SJSA1 (cell line): ENCODE measurements around the gene ABCD1. TPM values are rescaled to one million over a fixed set of nuclear protein-coding genes. Genes with fewer than 3 reads are reported as not detected.

Source experiments
- DNase-seq, 2 experiments: peaks; one replicate each; pipeline ENCODE4 v3.0.0-alpha.2; 2015 to 2020; ENCODE audit warnings: low spot score in 2 of 2, low read depth in 1 of 2
- H3K27ac ChIP-seq: fragments of 250-450 bp; sonication (Bioruptor Pico); 2 replicates; pipeline ENCODE4 v1.5.1; 2020; ENCODE audit warnings: mild to moderate bottlenecking, moderate library complexity
- H3K27me3 ChIP-seq: fragments of 250-450 bp; sonication (Bioruptor Pico); replicated peaks from 2 replicates; pipeline ENCODE4 v1.5.1; 2020; ENCODE audit warnings: mild to moderate bottlenecking, moderate library complexity
- H3K36me3 ChIP-seq: fragments of 250-450 bp; sonication (Bioruptor Pico); 2 replicates; pipeline ENCODE4 v1.5.1; 2020; ENCODE audit warnings: mild to moderate bottlenecking
- H3K4me1 ChIP-seq: fragments of 250-450 bp; sonication (Bioruptor Pico); replicated peaks from 2 replicates; pipeline ENCODE4 v1.6.1; 2021; ENCODE audit warnings: mild to moderate bottlenecking
- H3K4me3 ChIP-seq: fragments of 250-450 bp; sonication (Bioruptor Pico); 2 replicates; pipeline ENCODE4 v1.5.1; 2020; ENCODE audit warnings: mild to moderate bottlenecking
- H3K9me3 ChIP-seq: fragments of 250-450 bp; sonication (Bioruptor Pico); replicated peaks from 2 replicates; pipeline ENCODE4 v1.5.1; 2020; ENCODE audit warnings: mild to moderate bottlenecking
- total RNA-seq: library from RNA; depleted of rRNA; stranded (reverse); fragments of >200 nt; shearing (Covaris generic); gene quantifications from 2 replicates; pipeline ENCODE4 v1.2.3, GENCODE V29; 2014

ABCD1 gene
- total RNA-seq, 1 experiment from 2014 or later: 10.3 TPM

DNA sequence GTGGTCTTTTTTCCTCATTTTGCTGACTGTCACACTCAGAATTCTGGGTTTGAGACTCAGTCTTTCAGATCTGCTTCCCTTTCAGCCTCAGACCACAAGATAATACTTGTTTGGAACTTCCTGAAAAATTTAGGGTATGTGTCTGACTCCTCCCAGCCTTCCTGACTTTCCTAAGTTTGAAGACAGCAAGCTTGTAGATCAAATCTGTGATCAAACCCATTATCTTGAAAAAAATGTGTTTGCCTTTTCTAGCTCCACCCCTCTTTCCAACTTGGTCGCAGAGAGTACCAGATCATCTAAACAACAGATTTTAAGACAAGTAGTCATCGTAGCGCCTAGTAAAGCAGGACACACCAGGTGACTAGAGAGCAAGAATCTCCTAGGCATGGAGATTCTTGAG lies 10.4 kb upstream of the ABCD1 start:
- Histone ChIP-seq H3K27me3 (no peaks in the 10 kb centered on the region), H3K27ac (no peak overlapping the region), H3K36me3 (peaks cover 25% of the 10 kb centered on the region), H3K4me3 (no peak overlapping the region), H3K4me1 (no peaks in the 10 kb centered on the region), H3K9me3 (no peaks in the 10 kb centered on the region)
- DNase-seq: no peak

DNA sequence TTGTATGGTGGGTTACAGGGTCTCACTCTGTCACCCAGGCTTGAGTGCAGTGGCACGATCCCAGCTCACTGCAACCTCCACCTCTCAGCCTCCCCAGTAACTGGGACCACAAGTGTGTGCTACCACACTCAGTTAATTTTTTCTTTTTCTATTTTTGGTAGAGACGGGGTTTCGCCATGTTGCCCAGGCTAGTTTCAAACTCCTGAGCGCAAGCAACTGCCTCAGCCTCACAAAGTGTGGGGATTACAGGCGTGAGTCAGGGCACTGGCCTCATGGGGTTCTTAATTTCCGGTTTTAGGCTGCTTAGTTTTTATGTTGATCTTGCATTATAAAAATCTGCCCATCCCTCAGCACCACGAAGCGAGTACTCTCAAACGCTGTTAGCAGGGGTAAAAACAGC lies 7.2 kb upstream of the ABCD1 start:
- H3K36me3 ChIP-seq: peaks cover 47% of the 10 kb centered on the region
- no peak overlapping the region for H3K4me3 ChIP-seq
- H3K9me3 ChIP-seq: no peaks in the 10 kb centered on the region
- H3K4me1 ChIP-seq: 0 out of 2 replicates have a peak, but pooled peaks cover under 1% of the 10 kb centered on the region
- no peak for DNase-seq
- H3K27ac ChIP-seq: no peak overlapping the region
- no peaks in the 10 kb centered on the region for H3K27me3 ChIP-seq

DNA sequence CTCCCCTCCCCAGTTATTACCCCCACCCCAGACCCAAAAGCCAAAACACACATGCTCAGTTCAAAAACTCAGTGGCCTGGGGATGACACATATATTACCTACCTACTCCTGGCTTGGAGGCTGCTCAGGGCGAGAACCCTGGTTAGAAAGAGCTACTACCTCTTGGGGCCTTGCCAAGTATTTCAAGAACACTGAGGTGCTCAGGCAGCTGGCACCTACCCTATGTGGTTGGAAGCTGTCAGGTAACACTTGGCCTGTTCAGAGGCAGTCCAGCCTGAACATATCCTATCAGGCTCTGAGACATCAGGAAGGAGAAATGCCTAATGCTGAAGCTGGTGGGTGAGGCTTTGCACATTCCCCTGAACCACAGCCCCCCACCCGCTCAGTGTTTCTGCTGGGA lies 5.4 kb upstream of the ABCD1 start:
- H3K27ac ChIP-seq: no peak overlapping the region
- no peaks in the 10 kb centered on the region for H3K27me3 ChIP-seq
- H3K4me3 ChIP-seq: no peak overlapping the region
- peaks cover 8% of the 10 kb centered on the region; the same call in 1 of the 2 replicates for H3K4me1 ChIP-seq
- H3K9me3 ChIP-seq: no peaks in the 10 kb centered on the region
- H3K36me3 ChIP-seq: peaks cover 53% of the 10 kb centered on the region
- DNase-seq: no peak

DNA sequence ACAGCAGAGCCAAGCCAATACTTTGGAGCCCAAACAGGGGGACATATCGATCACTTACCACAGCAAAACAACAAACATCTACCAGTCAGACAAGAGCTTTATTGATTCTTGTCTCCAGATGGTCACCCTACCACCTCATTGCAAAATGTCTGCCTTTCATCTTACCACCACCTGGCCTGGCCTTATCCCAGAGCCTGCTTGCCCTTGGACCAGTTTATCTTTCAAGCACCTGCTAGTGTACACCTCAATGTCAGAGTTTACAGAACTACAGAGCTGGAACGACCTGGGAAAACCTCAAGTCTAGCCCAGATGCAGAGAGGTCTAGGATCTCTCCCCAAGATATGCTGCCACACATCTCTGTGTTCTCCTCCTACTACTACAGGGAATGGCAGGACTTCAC lies 5.0 kb upstream of the ABCD1 start:
- no peak overlapping the region for H3K27ac ChIP-seq
- no peaks in the 10 kb centered on the region for H3K27me3 ChIP-seq
- H3K36me3 ChIP-seq: peaks cover 50% of the 10 kb centered on the region
- DNase-seq: no peak
- H3K4me3 ChIP-seq: no peak overlapping the region
- peaks cover 9% of the 10 kb centered on the region for H3K4me1 ChIP-seq
- H3K9me3 ChIP-seq: no peaks in the 10 kb centered on the region

DNA sequence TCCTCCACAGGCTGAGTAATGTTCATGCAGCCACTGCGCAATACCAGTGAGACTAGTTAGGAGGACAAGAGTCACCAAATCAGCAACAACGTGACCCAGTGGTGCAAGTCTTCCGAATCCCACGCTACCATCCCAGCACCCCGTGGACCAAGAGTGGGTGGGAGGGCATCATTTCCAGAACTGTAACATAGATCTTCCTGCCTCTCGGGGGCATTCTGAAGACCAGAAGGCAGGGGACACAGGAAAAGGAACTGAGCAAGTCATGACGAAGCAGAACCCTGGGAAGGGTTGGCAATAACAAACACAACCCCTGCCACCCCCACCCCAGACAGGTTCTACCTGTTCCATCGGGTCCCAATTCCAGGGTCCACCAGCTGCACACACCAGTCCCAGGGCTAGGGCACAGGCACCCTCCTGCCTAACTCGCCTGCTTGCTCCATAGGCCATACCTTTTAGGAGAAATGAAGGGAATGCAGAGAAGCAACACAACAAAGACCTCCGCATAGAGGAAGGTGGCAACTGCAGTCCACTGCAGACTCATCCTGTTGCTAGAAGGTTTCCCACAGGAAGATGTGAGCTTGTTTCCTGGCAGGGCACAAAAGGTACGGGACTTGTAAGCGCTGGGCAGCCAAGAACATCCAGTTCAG lies 1.8 kb upstream of the ABCD1 start:
- Histone ChIP-seq H3K4me3 (peak overlapping the region; percentile 73), H3K36me3 (peaks cover 36% of the 10 kb centered on the region), H3K27ac (peak overlapping the region; percentile 55), H3K9me3 (no peaks in the 10 kb centered on the region), H3K27me3 (no peaks in the 10 kb centered on the region), H3K4me1 (peaks cover 35% of the 10 kb centered on the region)
- DNase-seq: no peak

- Histone ChIP-seq H3K27me3 (no peaks in the 10 kb centered on the region), H3K27ac (peak overlapping the region; percentile 55), H3K4me1 (peaks cover 35% of the 10 kb centered on the region), H3K9me3 (no peaks in the 10 kb centered on the region), H3K36me3 (peaks cover 35% of the 10 kb centered on the region), H3K4me3 (peak overlapping the region; percentile 73)
- peak in 1 of 2 experiments; percentile 62 for DNase-seq
Measured at GRCh38 chrX:153723351-153724251, 1.1 kb upstream of the ABCD1 start.

GRCh38 chrX:153725039-153725831 lies 579 bp downstream of the ABCD1 start:
- H3K4me1 ChIP-seq: peaks cover 35% of the 10 kb centered on the region
- no peak for DNase-seq
- peak overlapping the region; percentile 73 for H3K4me3 ChIP-seq
- H3K27ac ChIP-seq: peak overlapping the region; percentile 55; the same call in 1 of the 2 replicates
- H3K27me3 ChIP-seq: no peaks in the 10 kb centered on the region
- peaks cover 25% of the 10 kb centered on the region for H3K36me3 ChIP-seq
- no peaks in the 10 kb centered on the region for H3K9me3 ChIP-seq

DNA sequence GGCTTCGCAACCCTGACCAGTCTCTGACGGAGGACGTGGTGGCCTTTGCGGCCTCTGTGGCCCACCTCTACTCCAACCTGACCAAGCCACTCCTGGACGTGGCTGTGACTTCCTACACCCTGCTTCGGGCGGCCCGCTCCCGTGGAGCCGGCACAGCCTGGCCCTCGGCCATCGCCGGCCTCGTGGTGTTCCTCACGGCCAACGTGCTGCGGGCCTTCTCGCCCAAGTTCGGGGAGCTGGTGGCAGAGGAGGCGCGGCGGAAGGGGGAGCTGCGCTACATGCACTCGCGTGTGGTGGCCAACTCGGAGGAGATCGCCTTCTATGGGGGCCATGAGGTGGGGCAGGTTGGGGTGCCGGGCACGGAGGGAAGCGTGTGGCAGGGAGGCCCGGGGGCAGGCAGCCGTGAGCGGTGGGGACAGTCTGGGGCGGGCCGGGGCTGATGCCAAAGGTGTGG lies 1.2 kb downstream of the ABCD1 start:
- Histone ChIP-seq H3K27me3 (no peaks in the 10 kb centered on the region), H3K27ac (peak overlapping the region; percentile 69; the same call in 1 of the 2 replicates), H3K9me3 (no peaks in the 10 kb centered on the region), H3K36me3 (peaks cover 20% of the 10 kb centered on the region), H3K4me1 (peaks cover 35% of the 10 kb centered on the region), H3K4me3 (no peak overlapping the region)
- DNase-seq: no peak

DNA sequence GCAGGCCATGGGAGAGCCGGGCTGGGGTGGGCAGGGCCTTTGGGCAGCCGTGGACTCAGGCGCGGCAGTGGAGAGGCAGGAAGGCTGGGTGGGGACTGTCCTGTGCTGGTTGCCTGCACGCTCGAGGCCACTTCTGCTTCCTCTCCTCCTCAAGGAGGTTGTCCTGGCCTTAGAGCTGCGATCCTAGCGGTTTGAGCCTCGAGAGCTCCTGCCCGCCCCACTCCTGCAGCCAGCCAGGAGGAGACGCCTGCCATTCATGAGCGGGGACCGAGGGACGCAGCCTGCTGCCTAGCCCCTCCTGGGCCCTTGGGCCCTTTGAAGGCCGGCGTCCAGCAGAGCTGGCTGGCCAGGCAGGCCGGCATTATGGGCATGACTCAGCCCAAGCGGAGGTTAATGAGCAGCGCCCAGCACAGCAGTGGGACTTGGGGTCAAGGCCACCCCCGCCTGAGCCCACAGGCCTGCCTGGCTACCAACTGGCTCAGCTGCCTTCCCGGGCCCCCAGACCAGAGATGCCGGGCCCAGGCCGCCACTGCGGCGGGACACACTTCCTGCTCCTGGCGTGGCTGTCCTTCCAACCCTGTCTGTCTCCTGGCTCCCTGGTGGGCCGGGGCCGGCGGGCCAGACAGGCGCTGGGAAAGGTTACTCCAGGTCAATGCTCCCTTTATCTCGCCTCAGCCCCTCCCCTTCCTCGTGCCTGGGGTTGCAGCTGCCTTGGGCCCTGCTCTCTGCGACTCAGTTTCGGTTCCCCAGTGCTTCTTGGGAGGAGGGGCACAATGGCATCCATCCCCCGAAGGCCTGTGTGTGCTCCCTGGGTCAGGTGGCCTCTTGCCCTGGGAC lies 1.8 kb downstream of the ABCD1 start:
- Histone ChIP-seq H3K36me3 (peaks cover 19% of the 10 kb centered on the region), H3K4me1 (peaks cover 35% of the 10 kb centered on the region), H3K27me3 (no peaks in the 10 kb centered on the region), H3K4me3 (0 out of 2 replicates have a peak overlapping the region, but pooled peaks have one; percentile 9), H3K9me3 (no peaks in the 10 kb centered on the region), H3K27ac (peak overlapping the region; percentile 69)
- DNase-seq: peak; percentile 52 to 57

DNA sequence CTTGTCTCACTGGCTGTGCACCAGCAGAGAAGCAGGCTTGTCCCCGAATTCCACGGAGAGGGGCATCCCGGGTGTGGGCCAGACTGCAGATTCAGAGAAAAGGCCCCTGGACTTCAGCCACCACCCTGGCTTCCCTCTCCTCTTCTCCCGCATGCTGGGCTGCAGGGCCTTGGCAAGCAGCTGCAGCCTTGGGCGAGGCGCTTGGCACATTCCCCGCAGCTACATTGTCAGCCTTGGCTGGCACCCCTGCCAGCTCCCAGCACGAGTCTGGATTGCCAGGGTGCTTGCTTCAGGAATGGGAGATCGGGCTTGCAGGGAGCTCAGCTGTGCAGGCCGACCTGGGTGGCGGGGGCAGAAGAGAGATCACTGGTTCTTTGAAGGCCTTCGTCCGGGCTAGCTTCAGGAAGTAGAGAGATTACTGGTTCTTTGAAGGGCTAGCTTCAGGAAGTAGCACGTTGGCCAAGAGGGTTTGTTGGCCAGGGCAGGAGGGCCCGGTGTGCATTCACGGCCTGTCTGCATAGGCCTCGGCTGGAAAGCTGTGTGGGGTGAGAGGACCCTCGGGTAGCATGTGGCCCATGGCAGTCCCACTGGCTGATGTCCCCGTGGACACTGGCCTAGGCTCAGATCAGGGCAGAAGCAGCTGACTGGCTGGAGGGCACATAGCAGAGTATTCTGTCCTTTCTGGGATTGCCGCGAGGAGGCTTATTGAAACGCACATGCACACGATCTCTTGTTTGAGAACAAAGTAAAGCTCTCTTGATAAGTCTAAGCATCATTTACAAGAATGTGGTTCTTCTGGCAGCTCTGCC lies 2.7 kb downstream of the ABCD1 start:
- H3K4me3 ChIP-seq: no peak overlapping the region
- no peaks in the 10 kb centered on the region for H3K27me3 ChIP-seq
- H3K27ac ChIP-seq: no peak overlapping the region
- H3K9me3 ChIP-seq: no peaks in the 10 kb centered on the region
- peaks cover 13% of the 10 kb centered on the region for H3K36me3 ChIP-seq
- H3K4me1 ChIP-seq: peaks cover 35% of the 10 kb centered on the region
- DNase-seq: no peak

GRCh38 chrX:153728095-153728494 lies 3.4 kb downstream of the ABCD1 start:
- Histone ChIP-seq H3K9me3 (no peaks in the 10 kb centered on the region), H3K4me1 (peaks cover 28% of the 10 kb centered on the region), H3K27ac (no peak overlapping the region), H3K27me3 (no peaks in the 10 kb centered on the region), H3K36me3 (peaks cover 8% of the 10 kb centered on the region; the same call in 1 of the 2 replicates), H3K4me3 (no peak overlapping the region)
- no peak for DNase-seq

- Histone ChIP-seq H3K4me1 (peaks cover 27% of the 10 kb centered on the region), H3K9me3 (no peaks in the 10 kb centered on the region), H3K36me3 (peaks cover under 1% of the 10 kb centered on the region; the same call in 1 of the 2 replicates), H3K27me3 (no peaks in the 10 kb centered on the region), H3K4me3 (no peak overlapping the region), H3K27ac (no peak overlapping the region)
- DNase-seq: no peak
Measured at GRCh38 chrX:153728951-153729631, 4.4 kb downstream of the ABCD1 start.
